Body of pancreas (tissue), 4 donors: ENCODE results near the gene CFAP52.

Experiments used
- POLR2A ChIP-seq, 3 donors: fragments of 450-650 bp; IDR thresholded peaks; one replicate each; pipeline ENCODE4 v1.6.1; 2016; ENCODE audit warnings: antibody characterized with exemption in 3 of 3, mild to moderate bottlenecking in 2 of 3
- TF ChIP-seq, protein P1 (sequence below), 7 experiments: fragments of 450-650 bp in 4 of 7; fragments of 200-600 bp in 3 of 7; sonication (generic) in 3 of 7; IDR thresholded peaks; one replicate each; pipeline ENCODE4 v1.5.1; 2016 to 2019; ENCODE audit warnings: antibody characterized with exemption in 7 of 7

GRCh38 chr17:9677411-9677810, 101.0 kb downstream of the CFAP52 start:
- TF ChIP-seq, protein P1, sequence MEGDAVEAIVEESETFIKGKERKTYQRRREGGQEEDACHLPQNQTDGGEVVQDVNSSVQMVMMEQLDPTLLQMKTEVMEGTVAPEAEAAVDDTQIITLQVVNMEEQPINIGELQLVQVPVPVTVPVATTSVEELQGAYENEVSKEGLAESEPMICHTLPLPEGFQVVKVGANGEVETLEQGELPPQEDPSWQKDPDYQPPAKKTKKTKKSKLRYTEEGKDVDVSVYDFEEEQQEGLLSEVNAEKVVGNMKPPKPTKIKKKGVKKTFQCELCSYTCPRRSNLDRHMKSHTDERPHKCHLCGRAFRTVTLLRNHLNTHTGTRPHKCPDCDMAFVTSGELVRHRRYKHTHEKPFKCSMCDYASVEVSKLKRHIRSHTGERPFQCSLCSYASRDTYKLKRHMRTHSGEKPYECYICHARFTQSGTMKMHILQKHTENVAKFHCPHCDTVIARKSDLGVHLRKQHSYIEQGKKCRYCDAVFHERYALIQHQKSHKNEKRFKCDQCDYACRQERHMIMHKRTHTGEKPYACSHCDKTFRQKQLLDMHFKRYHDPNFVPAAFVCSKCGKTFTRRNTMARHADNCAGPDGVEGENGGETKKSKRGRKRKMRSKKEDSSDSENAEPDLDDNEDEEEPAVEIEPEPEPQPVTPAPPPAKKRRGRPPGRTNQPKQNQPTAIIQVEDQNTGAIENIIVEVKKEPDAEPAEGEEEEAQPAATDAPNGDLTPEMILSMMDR (IDR thresholded peaks at IDR 0.05), result no peak
- no peak for TF ChIP-seq POLR2A (IDR thresholded peaks at IDR 0.05)
